Measurements from ENCODE around the gene SEMA3C.

GRCh38 chr7:80773787-80774508 is 144.9 kb downstream of the SEMA3C start:
- TF ChIP-seq CTCF (conservative IDR thresholded peaks at IDR 0.05 in 1 of 2, IDR thresholded peaks at IDR 0.05 in 1 of 2; ENCODE audit: low read depth in 1 of 2, low read length in 2 of 2), result no peak
- TF ChIP-seq EZH2 (IDR thresholded peaks at IDR 0.05; ENCODE audit: low read length, missing control alignments), result no peak
